22Rv1 (cell line): ENCODE results near the gene TCTN1.

Experiments
- H3K27ac ChIP-seq: fragments of 450-650 bp; 2 replicates; pipeline ENCODE4 v1.5.1; 2017
- CTCF ChIP-seq: fragments of 450-650 bp; IDR thresholded peaks from 2 replicates; pipeline ENCODE4 v1.5.1; 2017; ENCODE audit warnings: mild to moderate bottlenecking
- ZFX ChIP-seq: fragments of 450-650 bp; IDR thresholded peaks from 2 replicates; pipeline ENCODE4 v1.6.1; 2017; ENCODE audit warnings: antibody characterized with exemption, borderline replicate concordance

Gene TCTN1

GRCh38 chr12:110613071-110613770 is 708 bp upstream of the TCTN1 start:
- no peak for TF ChIP-seq ZFX
- no peak for TF ChIP-seq CTCF
- peak overlapping the region; percentile 55 for H3K27ac ChIP-seq

DNA sequence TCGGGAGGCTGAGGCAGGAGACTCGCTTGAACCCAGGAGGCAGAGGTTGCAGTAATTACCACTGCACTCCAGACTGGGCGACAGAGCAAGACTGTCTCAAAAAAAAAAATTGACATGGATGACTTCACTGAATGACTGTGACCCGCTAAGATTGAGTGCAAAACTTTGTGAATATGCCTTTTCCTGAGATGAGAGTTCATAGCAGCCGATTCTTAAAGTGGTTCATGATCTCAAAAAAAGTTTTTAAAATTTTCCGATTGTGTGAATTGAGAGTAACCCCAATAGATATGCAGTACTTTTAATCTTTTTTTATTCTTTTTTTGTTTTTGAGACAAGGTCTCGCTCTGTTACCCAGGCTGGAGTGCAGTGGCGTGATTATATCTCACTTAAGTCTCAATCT is 1.2 kb downstream of the TCTN1 start:
- TF ChIP-seq CTCF (no peak), ZFX (no peak)
- H3K27ac ChIP-seq: no peak overlapping the region

GRCh38 chr12:110616471-110617115 is 2.7 kb downstream of the TCTN1 start:
- H3K27ac ChIP-seq: no peak overlapping the region
- no peak for TF ChIP-seq ZFX
- no peak for TF ChIP-seq CTCF

DNA sequence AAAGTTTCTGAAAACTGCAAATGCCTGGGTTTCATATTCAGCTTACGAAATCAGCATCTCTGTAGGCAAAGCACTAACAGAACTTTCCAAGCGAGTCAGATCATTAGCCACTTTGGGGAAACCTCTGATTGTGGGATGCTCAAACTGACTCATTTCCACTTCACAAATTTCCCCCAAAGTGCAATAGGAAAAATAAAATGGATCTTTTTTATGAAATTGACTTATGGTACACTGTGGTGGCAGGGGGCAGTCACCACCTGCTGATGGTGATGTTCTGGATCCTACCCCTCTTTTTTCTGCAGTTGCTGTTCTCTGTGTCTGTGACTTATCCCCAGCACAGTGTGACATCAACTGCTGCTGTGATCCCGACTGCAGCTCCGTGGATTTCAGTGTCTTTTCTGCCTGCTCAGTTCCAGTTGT is 5.6 kb downstream of the TCTN1 start:
- no peak for TF ChIP-seq ZFX
- TF ChIP-seq CTCF: no peak
- no peak overlapping the region for H3K27ac ChIP-seq

GRCh38 chr12:110622582-110622981 is 8.7 kb downstream of the TCTN1 start:
- TF ChIP-seq ZFX: no peak
- TF ChIP-seq CTCF: no peak

DNA sequence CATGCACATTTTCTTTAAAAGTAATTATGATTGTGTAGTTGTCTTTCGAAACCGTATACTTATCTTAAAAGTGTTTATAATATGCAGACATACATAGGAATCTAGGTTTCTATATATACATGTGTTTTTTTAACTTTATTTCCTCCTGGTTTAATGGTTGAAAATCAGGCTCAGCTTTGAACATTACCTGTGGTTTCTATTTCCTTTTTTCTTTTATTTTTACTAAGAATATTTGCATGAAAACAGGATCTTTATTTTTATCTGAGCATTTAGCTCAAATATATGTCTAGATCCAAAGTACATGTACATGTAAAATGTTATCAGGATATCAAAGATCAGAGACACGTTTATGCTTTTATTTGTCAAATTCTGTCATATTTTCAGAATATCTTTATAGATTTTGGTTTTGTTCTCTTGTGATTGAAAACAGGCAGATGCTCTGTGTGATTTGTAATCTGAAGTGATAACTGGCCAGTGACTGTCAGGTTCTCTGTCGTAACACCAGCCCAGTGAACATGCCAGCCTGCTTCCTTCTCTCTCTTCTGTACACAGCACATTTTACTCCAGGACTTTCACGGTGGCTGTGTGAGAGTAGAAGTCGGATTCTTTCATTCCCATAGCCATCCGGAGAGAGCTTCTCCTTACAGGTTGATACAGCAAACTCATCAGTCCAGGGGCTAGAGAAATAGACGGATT is 13.7 kb downstream of the TCTN1 start:
- no peak overlapping the region for H3K27ac ChIP-seq
- TF ChIP-seq CTCF (no peak), ZFX (no peak)

More at GRCh38 chr12:110622582-110622981, 8.7 kb downstream of the TCTN1 start:
- H3K27ac ChIP-seq: no peak overlapping the region

- H3K27ac ChIP-seq: no peak overlapping the region
- TF ChIP-seq ZFX (no peak), CTCF (no peak)
Measured at GRCh38 chr12:110635055-110635454, 21.1 kb downstream of the TCTN1 start.
